Activated T-helper 17 cell treated with anti-CD3 and anti-CD28 coated beads, Interleukin-2, amount 50 U/mL, for 72 hours (primary cell): Measurements from ENCODE around the gene KLRK1. TPM values are rescaled to one million over a fixed set of nuclear protein-coding genes. Genes with fewer than 3 reads are reported as not detected.
A peak's percentile ranks its signal among the peaks of the same experiment; 100 is the strongest.
"Not testable (repeated sequence)": the region's sequence is repeated elsewhere in the genome, so short reads cannot be mapped to it uniquely, and the experiment has no call there.

Source experiments
- ATAC-seq: fragments of 150-1000 bp; cut with Tn5 transposase; replicated peaks from 2 replicates; pipeline ENCODE4 v1.10.0; 2021; ENCODE audit warnings: mild to moderate bottlenecking, moderate library complexity
- H3K27ac Mint-ChIP-seq: one replicate; pipeline ENCODE4 v1.8.0; 2022; ENCODE audit warnings: mixed read lengths
- H3K27me3 Mint-ChIP-seq: one replicate; pipeline ENCODE4 v1.8.0; 2022; ENCODE audit warnings: mixed read lengths
- H3K36me3 Mint-ChIP-seq: one replicate; pipeline ENCODE4 v1.8.0; 2022; ENCODE audit warnings: low read depth, mild to moderate bottlenecking, mixed read lengths
- H3K4me1 Mint-ChIP-seq: one replicate; pipeline ENCODE4 v1.8.0; 2022; ENCODE audit warnings: mixed read lengths
- H3K4me3 Mint-ChIP-seq: one replicate; pipeline ENCODE4 v1.8.0; 2022; ENCODE audit warnings: mild to moderate bottlenecking, mixed read lengths
- H3K9me3 Mint-ChIP-seq: one replicate; pipeline ENCODE4 v1.8.0; 2022; ENCODE audit warnings: mixed read lengths
- total RNA-seq, 2 donors: library from RNA; stranded (reverse); gene quantifications; one replicate each; pipeline ENCODE4 v1.2.3, GENCODE V29; 2022

The KLRK1 gene
- under 1 TPM; 0.19 to 0.24 TPM for total RNA-seq

DNA sequence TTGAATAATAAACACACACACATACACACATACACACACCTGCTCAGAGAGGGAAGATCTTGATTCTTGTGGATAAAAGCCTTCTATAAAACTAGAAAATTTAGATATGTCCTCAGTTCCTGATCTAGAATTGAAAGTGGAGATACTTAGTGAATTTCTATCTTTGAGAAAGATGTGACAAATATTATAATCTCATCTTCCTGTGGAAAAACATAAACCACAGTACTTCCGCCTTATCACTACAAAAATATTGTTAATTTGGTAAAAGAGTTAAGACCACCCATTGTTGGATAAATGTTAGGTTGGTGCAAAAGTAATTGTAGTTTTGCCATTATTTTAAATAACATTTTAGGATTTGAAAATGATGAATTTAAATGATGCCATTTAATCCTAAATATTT, at the start of gene KLRK1:
TSS of gene KLRK1 (minus strand) at position 138 of the 400 bp plus-strand sequence. CDS start 1,231 bp downstream, outside the sequence.
- Mint-ChIP-seq H3K4me3 (no peak within 1 kb of the TSS), H3K27me3 (peaks cover 27% of the 10 kb centered on the region), H3K36me3 (no peaks in the 10 kb centered on the region), H3K4me1 (no peaks in the 10 kb centered on the region), H3K27ac (no peak within 1 kb of the TSS), H3K9me3 (no peaks in the 10 kb centered on the region)
- no peak for ATAC-seq

- H3K9me3 Mint-ChIP-seq, H3K27ac Mint-ChIP-seq, H3K4me3 Mint-ChIP-seq, H3K36me3 Mint-ChIP-seq, H3K4me1 Mint-ChIP-seq, H3K27me3 Mint-ChIP-seq: not testable (repeated sequence)
- peak; percentile 19 for ATAC-seq
These were observed 47.8 kb upstream of the KLRK1 start for GRCh38 chr12:10437601-10438000.

DNA sequence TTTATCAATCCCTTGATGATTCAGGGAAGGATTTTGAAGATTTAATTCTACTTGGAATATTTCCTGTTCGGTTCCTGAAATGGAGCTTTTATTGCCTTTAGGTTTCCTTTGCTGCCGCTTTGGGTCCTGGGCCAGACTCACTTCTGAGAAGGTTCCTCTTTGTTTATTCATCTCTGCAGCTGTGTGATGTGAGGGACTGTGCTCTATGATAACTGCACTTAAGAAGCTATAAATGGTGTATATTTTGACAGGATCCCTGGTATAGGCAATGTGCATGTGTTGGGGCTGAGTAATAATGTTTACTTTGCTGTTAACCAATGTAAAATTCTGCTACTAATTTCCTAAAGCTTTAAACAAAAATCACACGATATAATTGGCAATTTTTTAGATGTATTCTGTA, 46.0 kb upstream of the KLRK1 start, which contains the start of gene KLRC2:
TSS of gene KLRC2 (minus strand) at position 195 of the 400 bp plus-strand sequence. CDS start at position 171, 24 bp downstream.
- not testable (repeated sequence) for H3K27me3 Mint-ChIP-seq, H3K4me3 Mint-ChIP-seq, ATAC-seq, H3K4me1 Mint-ChIP-seq, H3K9me3 Mint-ChIP-seq, H3K36me3 Mint-ChIP-seq, H3K27ac Mint-ChIP-seq

GRCh38 chr12:10430623-10431022, 40.8 kb upstream of the KLRK1 start:
- H3K4me1 Mint-ChIP-seq, H3K27ac Mint-ChIP-seq, H3K27me3 Mint-ChIP-seq, H3K36me3 Mint-ChIP-seq, H3K9me3 Mint-ChIP-seq, H3K4me3 Mint-ChIP-seq: not testable (repeated sequence)
- peak; percentile 47 for ATAC-seq

DNA sequence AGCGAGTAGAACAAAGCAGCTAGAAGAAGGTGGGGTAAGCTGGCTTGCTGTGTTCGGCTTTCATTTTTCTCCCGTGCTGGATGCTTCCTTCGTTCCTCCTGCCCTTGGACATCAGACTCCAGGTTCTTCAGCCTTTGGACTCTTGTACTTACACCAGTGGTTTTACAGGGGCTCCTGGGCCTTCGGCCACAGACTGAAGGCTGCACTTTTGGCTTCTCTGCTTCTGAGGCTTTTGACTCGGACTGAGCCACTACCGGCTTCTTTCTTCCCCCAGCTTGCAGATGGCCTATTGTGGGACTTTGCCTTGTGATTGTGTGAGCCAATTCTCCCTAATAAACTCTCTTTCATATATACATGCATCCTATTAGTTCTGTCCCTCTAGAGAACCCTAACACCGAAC, 36.1 kb upstream of the KLRK1 start:
- H3K4me3 Mint-ChIP-seq, H3K27ac Mint-ChIP-seq, H3K27me3 Mint-ChIP-seq, H3K4me1 Mint-ChIP-seq, ATAC-seq, H3K36me3 Mint-ChIP-seq, H3K9me3 Mint-ChIP-seq: not testable (repeated sequence)

DNA sequence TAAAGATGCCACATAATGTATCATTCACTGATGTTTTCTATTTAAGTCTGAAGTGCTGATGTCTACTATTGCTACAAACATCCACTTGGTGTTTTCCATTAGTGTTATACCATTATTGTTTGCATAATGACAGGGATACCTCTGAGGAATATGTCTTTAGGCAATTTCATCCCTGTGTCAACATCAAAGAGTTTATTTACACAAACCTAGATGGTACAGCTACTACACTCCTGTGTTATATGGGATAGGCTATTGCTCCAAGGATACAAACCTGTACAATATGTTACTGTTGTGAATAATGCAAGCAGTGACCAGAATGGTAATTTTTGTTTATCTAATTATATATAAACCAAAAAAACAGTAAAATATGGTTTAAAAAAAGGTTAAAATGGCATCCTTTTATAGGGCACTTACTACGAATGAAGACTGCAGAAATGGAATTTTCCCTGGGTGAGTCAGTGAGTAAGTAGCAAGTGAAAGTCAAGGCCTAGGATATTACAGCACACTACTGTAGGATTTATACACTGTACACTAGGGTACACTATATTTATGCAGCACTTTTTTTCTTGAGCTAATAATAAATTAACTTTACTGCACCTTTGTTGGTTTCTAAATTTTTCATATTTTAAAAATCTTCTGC, 34.5 kb upstream of the KLRK1 start:
- not testable (repeated sequence) for ATAC-seq, H3K27ac Mint-ChIP-seq, H3K9me3 Mint-ChIP-seq, H3K27me3 Mint-ChIP-seq, H3K36me3 Mint-ChIP-seq, H3K4me3 Mint-ChIP-seq, H3K4me1 Mint-ChIP-seq

DNA sequence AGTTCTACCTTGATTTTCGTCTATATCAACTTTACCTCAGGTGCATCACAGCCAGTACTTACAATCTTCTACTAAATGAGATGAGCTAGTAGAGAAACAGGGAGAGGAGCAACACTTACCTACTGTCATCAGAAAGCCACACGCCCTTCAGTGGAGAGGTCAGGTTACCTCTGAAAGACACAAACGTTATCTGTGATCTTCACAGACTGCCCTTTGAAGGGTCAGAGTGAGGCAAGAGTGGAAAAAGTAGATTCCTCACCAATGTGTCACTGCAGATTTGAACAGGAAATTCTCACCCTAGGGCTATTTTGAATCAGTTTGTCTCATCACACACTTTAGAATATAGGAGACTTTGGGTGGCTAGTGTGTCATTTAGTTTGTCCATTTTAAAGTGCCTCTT, 32.3 kb upstream of the KLRK1 start:
- H3K36me3 Mint-ChIP-seq, H3K4me3 Mint-ChIP-seq, H3K27ac Mint-ChIP-seq, H3K9me3 Mint-ChIP-seq, H3K4me1 Mint-ChIP-seq, H3K27me3 Mint-ChIP-seq: not testable (repeated sequence)
- ATAC-seq, result peak; percentile 52

- not testable (repeated sequence) for H3K9me3 Mint-ChIP-seq, H3K27me3 Mint-ChIP-seq, H3K4me3 Mint-ChIP-seq, H3K27ac Mint-ChIP-seq, ATAC-seq, H3K36me3 Mint-ChIP-seq, H3K4me1 Mint-ChIP-seq
These were observed 30.5 kb upstream of the KLRK1 start, which contains the start of gene KLRC3 for GRCh38 chr12:10420334-10420733. Gene KLRC3, minus strand, starts transcription at chr12:10420595. Its CDS starts 45 bp downstream, at chr12:10420550.

- ATAC-seq, result no peak
- H3K36me3 Mint-ChIP-seq, result no peaks in the 10 kb centered on the region
- H3K4me3 Mint-ChIP-seq, result no peak within 1 kb of the TSS
- H3K27me3 Mint-ChIP-seq, result peaks cover 3% of the 10 kb centered on the region
- no peaks in the 10 kb centered on the region for H3K9me3 Mint-ChIP-seq
- no peaks in the 10 kb centered on the region for H3K4me1 Mint-ChIP-seq
- no peak within 1 kb of the TSS for H3K27ac Mint-ChIP-seq
These were observed 19.6 kb upstream of the KLRK1 start, which contains the start of gene KLRC4 for GRCh38 chr12:10409392-10409791. Gene KLRC4, minus strand, starts transcription at chr12:10409757. Its CDS starts 182 bp downstream, at chr12:10409575.

- Mint-ChIP-seq H3K4me1 (no peaks in the 10 kb centered on the region), H3K27me3 (peaks cover 3% of the 10 kb centered on the region), H3K9me3 (no peaks in the 10 kb centered on the region), H3K4me3 (no peak overlapping the region), H3K36me3 (no peaks in the 10 kb centered on the region), H3K27ac (no peak overlapping the region)
- no peak for ATAC-seq
These were observed 19.0 kb upstream of the KLRK1 start for GRCh38 chr12:10408842-10409241.

DNA sequence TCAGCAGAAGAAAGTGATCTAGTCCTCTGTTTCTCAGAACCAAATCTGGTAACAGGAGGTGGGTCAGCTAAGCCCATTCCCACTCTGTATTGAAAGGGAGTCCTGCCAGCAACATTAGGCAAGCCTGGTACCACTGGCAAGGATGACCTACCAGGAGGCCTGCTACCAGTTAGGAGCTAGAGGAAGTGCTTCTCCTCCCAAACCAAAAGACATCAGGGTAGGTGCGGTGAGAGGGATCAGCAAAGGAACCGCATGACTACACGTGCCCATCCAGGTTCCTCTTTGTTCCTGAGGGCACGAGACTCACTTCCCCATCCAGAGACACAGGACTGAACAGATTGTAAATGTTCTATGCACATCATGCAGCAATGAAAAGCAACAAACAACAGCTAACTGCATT, 16.9 kb upstream of the KLRK1 start:
- H3K27ac Mint-ChIP-seq, result no peak overlapping the region
- H3K4me3 Mint-ChIP-seq, result no peak overlapping the region
- no peaks in the 10 kb centered on the region for H3K4me1 Mint-ChIP-seq
- H3K9me3 Mint-ChIP-seq, result no peaks in the 10 kb centered on the region
- no peaks in the 10 kb centered on the region for H3K36me3 Mint-ChIP-seq
- peaks cover 7% of the 10 kb centered on the region for H3K27me3 Mint-ChIP-seq
- ATAC-seq, result no peak

GRCh38 chr12:10405294-10405693, 15.5 kb upstream of the KLRK1 start:
- H3K36me3 Mint-ChIP-seq, result no peaks in the 10 kb centered on the region

DNA sequence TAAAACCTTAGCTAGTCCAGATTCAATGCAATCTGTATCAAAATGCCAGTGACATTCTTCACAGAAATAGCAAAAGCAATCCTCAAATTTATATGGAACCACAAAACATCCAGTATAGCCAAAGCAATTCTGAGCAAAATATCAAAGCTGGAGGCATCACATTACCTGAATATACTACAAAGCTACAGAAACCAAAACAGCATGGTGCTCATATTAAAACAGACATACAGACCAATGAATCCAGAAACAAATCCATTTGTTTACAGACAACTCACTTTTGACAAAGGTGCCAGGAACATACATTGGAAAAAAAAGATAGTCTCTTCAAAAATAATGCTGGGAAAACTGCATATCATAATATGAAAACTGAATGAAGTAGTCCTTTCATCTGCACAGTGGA, 15.0 kb upstream of the KLRK1 start:
- Mint-ChIP-seq H3K27me3 (peaks cover 16% of the 10 kb centered on the region), H3K36me3 (no peaks in the 10 kb centered on the region), H3K4me3 (no peak overlapping the region), H3K4me1 (no peaks in the 10 kb centered on the region), H3K9me3 (no peaks in the 10 kb centered on the region), H3K27ac (no peak overlapping the region)
- no peak for ATAC-seq

More at GRCh38 chr12:10405294-10405693, 15.5 kb upstream of the KLRK1 start:
- Mint-ChIP-seq H3K9me3 (no peaks in the 10 kb centered on the region), H3K27me3 (peaks cover 13% of the 10 kb centered on the region), H3K27ac (no peak overlapping the region), H3K4me3 (no peak overlapping the region), H3K4me1 (no peaks in the 10 kb centered on the region)
- ATAC-seq, result no peak

DNA sequence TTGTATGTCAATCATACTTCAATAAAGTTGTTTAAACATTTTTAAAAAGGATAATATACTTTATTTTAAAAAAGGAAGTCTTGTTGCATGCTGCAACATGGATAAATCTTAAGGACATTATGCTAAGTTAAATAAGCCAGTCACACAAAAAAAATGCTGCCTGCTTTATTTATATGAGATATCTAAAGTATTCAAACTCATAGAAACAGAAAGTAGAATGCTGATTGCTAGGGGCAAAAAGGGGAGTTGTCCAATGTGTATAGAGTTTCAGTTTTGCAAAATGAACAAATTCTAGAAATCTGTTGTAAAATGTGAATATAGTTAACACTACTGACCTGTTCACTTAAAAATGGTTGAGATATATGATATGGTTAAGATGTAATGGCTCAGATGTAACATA, 11.0 kb upstream of the KLRK1 start:
- no peaks in the 10 kb centered on the region for H3K9me3 Mint-ChIP-seq
- H3K4me3 Mint-ChIP-seq, result no peak overlapping the region
- no peaks in the 10 kb centered on the region for H3K36me3 Mint-ChIP-seq
- H3K27ac Mint-ChIP-seq, result no peak overlapping the region
- peaks cover 22% of the 10 kb centered on the region for H3K27me3 Mint-ChIP-seq
- H3K4me1 Mint-ChIP-seq, result no peaks in the 10 kb centered on the region
- no peak for ATAC-seq

- H3K4me1 Mint-ChIP-seq, result no peaks in the 10 kb centered on the region
- H3K4me3 Mint-ChIP-seq, result no peak overlapping the region
- no peak for ATAC-seq
- H3K9me3 Mint-ChIP-seq, result no peaks in the 10 kb centered on the region
- H3K27ac Mint-ChIP-seq, result no peak overlapping the region
- H3K36me3 Mint-ChIP-seq, result no peaks in the 10 kb centered on the region
- H3K27me3 Mint-ChIP-seq, result peaks cover 33% of the 10 kb centered on the region
These were observed 8.3 kb upstream of the KLRK1 start for GRCh38 chr12:10398168-10398567.

- Mint-ChIP-seq H3K4me1 (no peaks in the 10 kb centered on the region), H3K4me3 (no peak overlapping the region), H3K9me3 (no peaks in the 10 kb centered on the region)
These were observed 7.5 kb upstream of the KLRK1 start for GRCh38 chr12:10397296-10397695.

More at GRCh38 chr12:10397296-10397695, 7.5 kb upstream of the KLRK1 start:
- H3K27me3 Mint-ChIP-seq, result peaks cover 34% of the 10 kb centered on the region
- ATAC-seq, result no peak
- H3K36me3 Mint-ChIP-seq, result no peaks in the 10 kb centered on the region
- H3K27ac Mint-ChIP-seq, result no peak overlapping the region
